OCI-LY3 (cell line): ENCODE data around the gene ATXN7L3.

Experiments used
- H2AFZ ChIP-seq: fragments of 200-600, 300-600 bp; shearing (Covaris generic); 2 replicates; pipeline ENCODE4 v1.6.0; 2014; ENCODE audit warnings: antibody characterized with exemption, low read depth, low read length
- H3K27ac ChIP-seq: fragments of 200-600, 300-600 bp; sonication (generic); 2 replicates; pipeline ENCODE4 v1.5.1; 2014; ENCODE audit warnings: mild to moderate bottlenecking, low read length, moderate library complexity, mixed read lengths
- H3K27me3 ChIP-seq: fragments of 200-600, 300-600 bp; sonication (generic); 2 replicates; pipeline ENCODE4 v1.6.1; 2014; ENCODE audit warnings: low read depth, low read length, mixed read lengths
- H3K36me3 ChIP-seq: fragments of 200-600, 300-600 bp; sonication (generic); replicated peaks from 2 replicates; pipeline ENCODE3; 2014; ENCODE audit warnings: low read depth, low read length, mixed read lengths
- H3K4me1 ChIP-seq: fragments of 300-600, 200-600 bp; sonication (generic); 2 replicates; pipeline ENCODE4 v1.6.1; 2014; ENCODE audit warnings: low read length, mixed read lengths
- H3K4me2 ChIP-seq: fragments of 200-600, 300-600 bp; sonication (generic); 2 replicates; pipeline ENCODE4 v1.6.1; 2014; ENCODE audit warnings: low read length, mixed read lengths
- H3K4me3 ChIP-seq: fragments of 300-600, 200-600 bp; sonication (generic); 2 replicates; pipeline ENCODE4 v1.5.1; 2014; ENCODE audit warnings: antibody characterized with exemption, mild to moderate bottlenecking, low read length, moderate library complexity
- H3K79me2 ChIP-seq: fragments of 300-600, 200-600 bp; shearing (Covaris generic); 2 replicates; pipeline ENCODE4 v1.6.1; 2014; ENCODE audit warnings: mild to moderate bottlenecking, low read length, mixed read lengths
- H3K9ac ChIP-seq: fragments of 300-600, 200-600 bp; shearing (Covaris generic); 2 replicates; pipeline ENCODE4 v1.6.0; 2014; ENCODE audit warnings: mild to moderate bottlenecking, low read length, moderate library complexity
- H3K9me3 ChIP-seq: fragments of 200-600, 300-600 bp; shearing (Covaris generic); 2 replicates; pipeline ENCODE4 v1.6.1; 2014; ENCODE audit warnings: low read length, mixed read lengths; ENCODE audit not compliant: insufficient read depth
- H4K20me1 ChIP-seq: fragments of 200-600, 300-600 bp; sonication (generic); 2 replicates; pipeline ENCODE4 v1.6.1; 2016; ENCODE audit warnings: low read length, mixed read lengths; ENCODE audit not compliant: insufficient read depth
- EZH2phosphoT487 ChIP-seq: fragments of 200-600 bp; shearing (Covaris generic); IDR thresholded peaks from 2 replicates; pipeline ENCODE4 v1.6.1; 2018; ENCODE audit warnings: antibody characterized with exemption, mixed run types, low read depth
- TF ChIP-seq, protein P1 (sequence below): fragments of 200-600, 300-600 bp; sonication (generic); IDR thresholded peaks from 2 replicates; pipeline ENCODE4 v1.5.1; 2014; ENCODE audit warnings: antibody characterized with exemption, low read length, low read depth

ATXN7L3 gene

DNA sequence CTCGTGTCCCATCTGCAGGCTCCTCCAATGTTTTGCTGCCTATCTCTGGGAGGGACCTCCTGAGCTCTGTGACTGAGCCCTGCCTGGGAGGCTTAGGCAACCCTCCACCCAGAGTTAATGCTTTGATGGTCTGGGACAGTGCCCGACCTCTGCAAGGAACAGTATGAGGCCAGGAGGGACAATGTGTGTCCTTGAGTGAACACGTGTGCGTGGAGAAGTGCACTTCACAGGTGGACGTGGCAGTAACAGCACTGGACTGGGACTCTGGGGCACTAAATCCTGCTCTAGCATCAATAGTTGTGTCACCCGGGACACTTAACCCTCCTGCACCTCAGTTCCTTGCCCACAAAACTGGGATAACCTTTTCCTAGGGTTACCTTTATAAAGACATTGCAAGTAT is 15.2 kb upstream of the ATXN7L3 start:
- no peak for TF ChIP-seq EZH2phosphoT487
- TF ChIP-seq, protein P1, sequence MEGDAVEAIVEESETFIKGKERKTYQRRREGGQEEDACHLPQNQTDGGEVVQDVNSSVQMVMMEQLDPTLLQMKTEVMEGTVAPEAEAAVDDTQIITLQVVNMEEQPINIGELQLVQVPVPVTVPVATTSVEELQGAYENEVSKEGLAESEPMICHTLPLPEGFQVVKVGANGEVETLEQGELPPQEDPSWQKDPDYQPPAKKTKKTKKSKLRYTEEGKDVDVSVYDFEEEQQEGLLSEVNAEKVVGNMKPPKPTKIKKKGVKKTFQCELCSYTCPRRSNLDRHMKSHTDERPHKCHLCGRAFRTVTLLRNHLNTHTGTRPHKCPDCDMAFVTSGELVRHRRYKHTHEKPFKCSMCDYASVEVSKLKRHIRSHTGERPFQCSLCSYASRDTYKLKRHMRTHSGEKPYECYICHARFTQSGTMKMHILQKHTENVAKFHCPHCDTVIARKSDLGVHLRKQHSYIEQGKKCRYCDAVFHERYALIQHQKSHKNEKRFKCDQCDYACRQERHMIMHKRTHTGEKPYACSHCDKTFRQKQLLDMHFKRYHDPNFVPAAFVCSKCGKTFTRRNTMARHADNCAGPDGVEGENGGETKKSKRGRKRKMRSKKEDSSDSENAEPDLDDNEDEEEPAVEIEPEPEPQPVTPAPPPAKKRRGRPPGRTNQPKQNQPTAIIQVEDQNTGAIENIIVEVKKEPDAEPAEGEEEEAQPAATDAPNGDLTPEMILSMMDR: no peak
- Histone ChIP-seq H3K4me3 (no peak overlapping the region), H3K9ac (no peak overlapping the region), H2AFZ (no peak overlapping the region), H3K36me3 (peaks cover 51% of the 10 kb centered on the region), H4K20me1 (no peaks in the 10 kb centered on the region), H3K9me3 (no peaks in the 10 kb centered on the region), H3K4me1 (peaks cover 44% of the 10 kb centered on the region), H3K79me2 (peaks cover 47% of the 10 kb centered on the region), H3K27me3 (no peaks in the 10 kb centered on the region), H3K4me2 (no peak overlapping the region), H3K27ac (no peak overlapping the region)

DNA sequence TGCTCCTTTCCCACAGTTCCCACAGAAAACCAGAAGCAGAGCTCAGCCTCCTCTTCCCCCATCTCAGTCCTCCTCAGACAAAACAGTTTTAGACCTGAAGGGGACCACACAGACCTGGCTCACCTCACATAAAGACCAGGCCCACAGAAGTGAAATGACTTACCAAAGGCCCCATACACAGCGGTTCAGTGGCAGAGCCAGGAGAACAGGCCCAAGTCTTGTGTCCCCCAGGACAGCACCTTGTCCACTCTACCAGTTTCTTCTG is 14.5 kb upstream of the ATXN7L3 start:
- H3K27ac ChIP-seq: no peak overlapping the region

DNA sequence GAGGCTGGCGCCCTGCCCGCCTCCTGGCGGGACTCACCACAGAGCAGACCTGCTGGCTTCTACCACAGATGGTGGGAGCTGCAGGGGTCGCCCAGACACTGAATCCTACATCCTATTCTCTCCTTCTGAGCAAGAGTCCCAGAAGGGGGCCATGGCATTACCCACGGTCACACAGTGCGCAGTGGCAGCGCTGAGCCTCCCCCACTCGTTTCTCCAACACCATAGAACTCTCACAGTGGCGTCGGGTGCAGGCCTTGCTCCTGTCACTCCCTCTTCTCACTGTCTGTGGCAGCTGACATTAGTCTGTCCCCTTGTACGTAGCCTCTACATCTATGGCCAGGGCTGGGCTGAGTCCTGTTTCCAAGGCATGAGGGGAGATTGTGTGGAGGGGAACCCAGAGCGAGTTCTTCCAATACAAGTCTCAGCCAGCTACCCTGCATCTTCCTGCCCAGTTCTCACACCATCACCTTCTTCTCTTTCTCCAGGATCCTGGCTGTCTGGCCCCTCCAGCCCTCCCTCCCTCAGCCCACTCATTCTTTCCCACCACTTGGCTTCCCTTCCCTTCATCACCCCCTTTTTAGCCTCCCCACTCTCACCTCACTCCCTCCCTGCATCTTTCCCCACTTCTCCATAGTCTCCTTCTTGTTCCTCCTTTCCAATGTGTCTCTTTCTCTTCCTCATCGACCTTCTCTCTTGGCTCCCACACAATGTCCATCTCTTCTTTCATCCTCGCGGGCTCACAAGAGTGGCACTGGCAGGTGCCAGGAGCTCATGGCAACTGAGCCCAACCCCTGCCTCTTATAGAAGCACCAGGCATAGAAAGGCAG is 13.9 kb upstream of the ATXN7L3 start:
- no peak overlapping the region for H3K27ac ChIP-seq
- no peak overlapping the region for H2AFZ ChIP-seq
- H3K4me2 ChIP-seq: no peak overlapping the region
- H3K4me3 ChIP-seq: no peak overlapping the region
- peaks cover 43% of the 10 kb centered on the region for H3K79me2 ChIP-seq
- peaks cover 52% of the 10 kb centered on the region for H3K4me1 ChIP-seq
- H3K27me3 ChIP-seq: no peaks in the 10 kb centered on the region
- no peak overlapping the region for H3K9ac ChIP-seq
- no peaks in the 10 kb centered on the region for H4K20me1 ChIP-seq
- H3K36me3 ChIP-seq: peaks cover 61% of the 10 kb centered on the region
- no peaks in the 10 kb centered on the region for H3K9me3 ChIP-seq
- TF ChIP-seq, protein P1: no peak
- no peak for TF ChIP-seq EZH2phosphoT487

More for the DNA sequence above, 14.5 kb upstream of the ATXN7L3 start:
- H3K36me3 ChIP-seq: peaks cover 58% of the 10 kb centered on the region
- no peak overlapping the region for H3K9ac ChIP-seq
- no peak overlapping the region for H3K4me2 ChIP-seq
- no peaks in the 10 kb centered on the region for H4K20me1 ChIP-seq
- H3K4me3 ChIP-seq: no peak overlapping the region
- H3K79me2 ChIP-seq: peaks cover 48% of the 10 kb centered on the region
- no peaks in the 10 kb centered on the region for H3K9me3 ChIP-seq
- no peak overlapping the region for H2AFZ ChIP-seq
- H3K4me1 ChIP-seq: peaks cover 51% of the 10 kb centered on the region
- H3K27me3 ChIP-seq: no peaks in the 10 kb centered on the region
- no peak for TF ChIP-seq EZH2phosphoT487
- TF ChIP-seq, protein P1: no peak

DNA sequence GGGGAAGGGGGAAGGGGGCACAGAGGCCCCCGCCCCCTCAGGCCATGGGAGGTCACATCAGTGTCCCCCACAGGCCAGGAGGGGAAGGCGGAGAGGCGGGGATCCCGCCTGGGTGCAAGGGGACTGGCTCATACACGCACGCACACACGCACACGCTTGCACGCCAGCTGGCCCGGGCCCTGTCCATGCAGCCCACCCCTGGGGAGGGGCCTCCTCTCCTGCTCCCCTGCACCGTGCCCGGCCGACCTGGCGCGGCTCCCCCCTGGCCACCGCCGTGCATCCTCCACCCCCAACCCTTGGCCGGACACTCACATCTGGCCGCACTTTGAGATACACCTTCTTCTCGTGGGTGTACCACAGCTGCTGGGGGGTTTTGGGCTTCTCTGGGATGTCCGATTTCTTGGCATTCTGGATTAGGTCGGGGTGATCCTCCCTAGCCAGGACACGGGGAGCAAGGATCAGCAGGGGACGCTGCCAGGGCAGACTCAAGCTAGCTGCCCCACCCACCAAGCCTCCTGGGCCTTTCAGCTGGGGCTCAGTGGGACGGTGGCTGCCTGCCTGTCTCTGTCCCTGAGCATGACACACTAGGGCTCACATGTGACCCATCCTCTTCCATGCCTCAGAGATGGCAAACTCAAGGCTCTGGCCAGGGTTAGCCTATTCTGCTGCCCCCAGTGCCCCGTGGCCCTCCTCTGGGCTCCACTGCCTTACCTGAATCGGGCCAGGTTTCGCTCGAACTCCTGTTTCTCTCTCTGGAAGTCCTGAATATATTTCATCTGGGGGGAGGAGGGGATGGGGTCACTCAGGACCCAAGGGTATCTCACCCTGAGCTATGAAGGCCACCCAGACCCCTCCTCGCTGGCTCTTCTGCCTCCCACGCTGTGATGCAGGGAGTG is 13.1 kb upstream of the ATXN7L3 start:
- H3K27ac ChIP-seq: no peak overlapping the region
- H4K20me1 ChIP-seq: no peaks in the 10 kb centered on the region
- TF ChIP-seq EZH2phosphoT487: no peak
- TF ChIP-seq, protein P1: no peak
- no peak overlapping the region for H3K4me2 ChIP-seq
- no peak overlapping the region for H3K4me3 ChIP-seq
- peaks cover 52% of the 10 kb centered on the region for H3K4me1 ChIP-seq
- H2AFZ ChIP-seq: no peak overlapping the region
- no peaks in the 10 kb centered on the region for H3K9me3 ChIP-seq
- no peaks in the 10 kb centered on the region for H3K27me3 ChIP-seq
- peaks cover 66% of the 10 kb centered on the region for H3K36me3 ChIP-seq
- H3K9ac ChIP-seq: no peak overlapping the region
- peaks cover 37% of the 10 kb centered on the region for H3K79me2 ChIP-seq
